ENCODE data around the gene TMED9.

Gene TMED9

GRCh38 chr5:177608243-177609075 lies 16.5 kb downstream of the TMED9 start:
- Histone ChIP-seq H2AFZ (no peak overlapping the region), H3K4me2 (ENCODE audit: low read length) (no peak overlapping the region), H3K27ac (no peak overlapping the region), H3K27me3 (ENCODE audit: control insufficient read depth, insufficient read depth, low read length) (no peaks in the 10 kb centered on the region), H3K9me3 (ENCODE audit: control insufficient read depth, low read length) (no peaks in the 10 kb centered on the region), H3K36me3 (ENCODE audit: control insufficient read depth, insufficient read depth, low read length) (no peaks in the 10 kb centered on the region), H3K4me3 (ENCODE audit: low read depth, low read length) (no peak overlapping the region), H3K4me1 (peaks cover 3% of the 10 kb centered on the region), H3K9ac (no peak overlapping the region), H3K79me2 (no peaks in the 10 kb centered on the region)
- TF ChIP-seq, protein P1, sequence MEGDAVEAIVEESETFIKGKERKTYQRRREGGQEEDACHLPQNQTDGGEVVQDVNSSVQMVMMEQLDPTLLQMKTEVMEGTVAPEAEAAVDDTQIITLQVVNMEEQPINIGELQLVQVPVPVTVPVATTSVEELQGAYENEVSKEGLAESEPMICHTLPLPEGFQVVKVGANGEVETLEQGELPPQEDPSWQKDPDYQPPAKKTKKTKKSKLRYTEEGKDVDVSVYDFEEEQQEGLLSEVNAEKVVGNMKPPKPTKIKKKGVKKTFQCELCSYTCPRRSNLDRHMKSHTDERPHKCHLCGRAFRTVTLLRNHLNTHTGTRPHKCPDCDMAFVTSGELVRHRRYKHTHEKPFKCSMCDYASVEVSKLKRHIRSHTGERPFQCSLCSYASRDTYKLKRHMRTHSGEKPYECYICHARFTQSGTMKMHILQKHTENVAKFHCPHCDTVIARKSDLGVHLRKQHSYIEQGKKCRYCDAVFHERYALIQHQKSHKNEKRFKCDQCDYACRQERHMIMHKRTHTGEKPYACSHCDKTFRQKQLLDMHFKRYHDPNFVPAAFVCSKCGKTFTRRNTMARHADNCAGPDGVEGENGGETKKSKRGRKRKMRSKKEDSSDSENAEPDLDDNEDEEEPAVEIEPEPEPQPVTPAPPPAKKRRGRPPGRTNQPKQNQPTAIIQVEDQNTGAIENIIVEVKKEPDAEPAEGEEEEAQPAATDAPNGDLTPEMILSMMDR (IDR thresholded peaks at IDR 0.05), result no peak

DNA sequence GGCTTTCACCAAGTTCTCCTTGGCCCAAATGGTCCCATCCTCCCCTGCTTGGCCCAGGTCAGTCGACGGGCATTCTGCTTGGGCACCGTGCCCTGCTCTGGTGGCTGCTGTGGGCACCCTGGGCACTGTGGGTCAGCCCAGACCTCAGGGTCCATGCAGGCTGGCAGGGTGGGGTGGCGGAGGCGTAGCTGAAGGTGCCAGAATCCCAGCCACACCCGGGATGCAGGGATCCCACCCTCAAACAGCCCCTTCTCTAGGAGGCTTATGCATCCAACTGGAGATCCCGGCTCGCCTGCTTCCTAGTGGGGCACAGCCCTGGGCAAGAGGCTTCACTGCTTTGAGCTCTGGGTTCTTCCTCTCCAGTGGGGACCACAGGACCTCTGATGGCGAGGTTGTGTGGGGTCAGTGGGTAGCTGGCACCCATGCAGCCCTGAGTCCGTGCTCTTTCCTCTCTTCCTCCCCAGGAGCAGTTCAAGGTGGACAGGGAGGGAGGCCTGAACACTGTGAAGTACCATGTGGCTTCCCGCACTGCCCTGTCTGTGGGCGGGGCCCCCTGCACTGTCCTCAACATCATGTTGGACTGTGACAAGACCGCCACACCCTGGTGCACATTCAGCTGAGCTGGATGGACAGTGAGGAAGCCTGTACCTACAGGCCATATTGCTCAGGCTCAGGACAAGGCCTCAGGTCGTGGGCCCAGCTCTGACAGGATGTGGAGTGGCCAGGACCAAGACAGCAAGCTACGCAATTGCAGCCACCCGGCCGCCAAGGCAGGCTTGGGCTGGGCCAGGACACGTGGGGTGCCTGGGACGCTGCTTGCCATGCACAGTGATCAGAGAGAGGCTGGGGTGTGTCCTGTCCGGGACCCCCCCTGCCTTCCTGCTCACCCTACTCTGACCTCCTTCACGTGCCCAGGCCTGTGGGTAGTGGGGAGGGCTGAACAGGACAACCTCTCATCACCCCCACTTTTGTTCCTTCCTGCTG lies 17.4 kb downstream of the TMED9 start:
- Histone ChIP-seq H2AFZ (no peak overlapping the region), H3K79me2 (no peaks in the 10 kb centered on the region), H3K4me3 (ENCODE audit: low read depth, low read length) (no peak overlapping the region), H3K27me3 (ENCODE audit: control insufficient read depth, insufficient read depth, low read length) (no peaks in the 10 kb centered on the region), H3K27ac (no peak overlapping the region), H3K4me2 (ENCODE audit: low read length) (no peak overlapping the region), H3K36me3 (ENCODE audit: control insufficient read depth, insufficient read depth, low read length) (no peaks in the 10 kb centered on the region), H3K4me1 (peaks cover 3% of the 10 kb centered on the region), H3K9me3 (ENCODE audit: control insufficient read depth, low read length) (no peaks in the 10 kb centered on the region), H3K9ac (no peak overlapping the region)
- TF ChIP-seq, protein P1 (IDR thresholded peaks at IDR 0.05), result no peak

GRCh38 chr5:177610131-177610769 lies 18.2 kb downstream of the TMED9 start:
- Histone ChIP-seq H3K27ac (no peak overlapping the region), H3K27me3 (ENCODE audit: control insufficient read depth, insufficient read depth, low read length) (no peaks in the 10 kb centered on the region), H3K4me3 (ENCODE audit: low read depth, low read length) (no peak overlapping the region), H2AFZ (no peak overlapping the region), H3K79me2 (no peaks in the 10 kb centered on the region), H3K4me1 (peaks cover 3% of the 10 kb centered on the region), H3K36me3 (ENCODE audit: control insufficient read depth, insufficient read depth, low read length) (no peaks in the 10 kb centered on the region), H3K9ac (no peak overlapping the region), H3K9me3 (ENCODE audit: control insufficient read depth, low read length) (no peaks in the 10 kb centered on the region), H3K4me2 (ENCODE audit: low read length) (no peak overlapping the region)
- TF ChIP-seq, protein P1 (IDR thresholded peaks at IDR 0.05), result no peak

- H3K79me2 ChIP-seq, result no peaks in the 10 kb centered on the region
- no peak overlapping the region for H3K27ac ChIP-seq
- H3K36me3 ChIP-seq (ENCODE audit: control insufficient read depth, insufficient read depth, low read length), result no peaks in the 10 kb centered on the region
- no peaks in the 10 kb centered on the region for H3K9me3 ChIP-seq (ENCODE audit: control insufficient read depth, low read length)
- TF ChIP-seq, protein P1 (IDR thresholded peaks at IDR 0.05), result no peak
- H3K27me3 ChIP-seq (ENCODE audit: control insufficient read depth, insufficient read depth, low read length), result no peaks in the 10 kb centered on the region
- H3K4me3 ChIP-seq (ENCODE audit: low read depth, low read length), result no peak overlapping the region
- no peak overlapping the region for H2AFZ ChIP-seq
- H3K4me2 ChIP-seq (ENCODE audit: low read length), result no peak overlapping the region
- H3K4me1 ChIP-seq, result peaks cover 3% of the 10 kb centered on the region
- H3K9ac ChIP-seq, result no peak overlapping the region
These were observed 18.9 kb downstream of the TMED9 start for GRCh38 chr5:177610770-177611445.
